ENCODE results near the gene NECAB3. TPM values are rescaled to one million over a fixed set of nuclear protein-coding genes. Genes with fewer than 3 reads are reported as not detected.
"Not testable (repeated sequence)": the region's sequence is repeated elsewhere in the genome, so short reads cannot be mapped to it uniquely, and the experiment has no call there.

The NECAB3 gene
- total RNA-seq, 1 experiment from 2014 or later: 43.5 TPM

DNA sequence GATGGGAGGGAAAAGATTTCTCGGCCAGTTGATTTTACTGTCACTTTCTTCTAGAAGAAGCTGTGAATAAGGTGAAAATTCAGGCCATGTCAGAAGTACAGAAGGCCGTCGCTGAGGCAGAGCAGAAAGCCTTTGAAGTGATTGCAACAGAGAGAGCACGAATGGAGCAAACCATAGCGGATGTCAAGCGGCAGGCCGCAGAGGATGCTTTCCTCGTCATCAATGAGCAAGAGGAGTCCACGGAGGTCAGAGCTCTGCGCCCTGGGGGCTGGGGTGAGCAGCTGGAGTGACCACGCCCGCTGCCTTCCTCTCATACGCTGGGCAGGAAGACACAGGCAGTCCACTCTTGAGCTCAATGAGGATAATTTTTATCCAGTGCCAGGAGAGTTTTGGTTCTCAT, 33.9 kb downstream of the NECAB3 start:
- no TSS peak for BruUV-seq (replicated peaks)
- Histone ChIP-seq H3K4me1 (ENCODE audit: insufficient read depth, low read length) (no peaks in the 10 kb centered on the region), H3K9ac (ENCODE audit: low read length) (no peak overlapping the region), H3K36me3 (ENCODE audit: low read depth, low read length) (peaks cover 13% of the 10 kb centered on the region), H3K4me3 (ENCODE audit: low read length) (no peak overlapping the region), H3K4me2 (ENCODE audit: low read length) (no peak overlapping the region), H3K79me2 (ENCODE audit: low read length) (no peaks in the 10 kb centered on the region), H3K27me3 (ENCODE audit: low read length) (no peaks in the 10 kb centered on the region), H3F3A (ENCODE audit: low read length, unreplicated experiment) (no peaks in the 10 kb centered on the region), H3K9me3 (ENCODE audit: low read length) (no peaks in the 10 kb centered on the region), H3K27ac (ENCODE audit: low read length) (no peak overlapping the region), H2AFZ (ENCODE audit: low read length) (no peak overlapping the region), H3K9me2 (replicated peaks; ENCODE audit: low read length) (no peaks in the 10 kb centered on the region), H4K20me1 (ENCODE audit: low read length) (no peaks in the 10 kb centered on the region)
- no peak for DNase-seq
- intact Hi-C loops (cut with micrococcal nuclease): no loop called here
- POLR2A ChIA-PET (ENCODE audit: unreplicated experiment): no interaction called here
- ATAC-seq: no peak
- CTCF ChIA-PET: interaction anchor here (0.6 kb wide), 1 partner anchor 10 kb away, joined by 6 read pairs; no protein-coding TSS in a partner anchor
- TF ChIP-seq EZH2 (IDR thresholded peaks at IDR 0.05; ENCODE audit: low read length, unreplicated experiment) (no peak), CTCF (conservative IDR thresholded peaks at IDR 0.05; ENCODE audit: low read depth, low read length) (no peak)

DNA sequence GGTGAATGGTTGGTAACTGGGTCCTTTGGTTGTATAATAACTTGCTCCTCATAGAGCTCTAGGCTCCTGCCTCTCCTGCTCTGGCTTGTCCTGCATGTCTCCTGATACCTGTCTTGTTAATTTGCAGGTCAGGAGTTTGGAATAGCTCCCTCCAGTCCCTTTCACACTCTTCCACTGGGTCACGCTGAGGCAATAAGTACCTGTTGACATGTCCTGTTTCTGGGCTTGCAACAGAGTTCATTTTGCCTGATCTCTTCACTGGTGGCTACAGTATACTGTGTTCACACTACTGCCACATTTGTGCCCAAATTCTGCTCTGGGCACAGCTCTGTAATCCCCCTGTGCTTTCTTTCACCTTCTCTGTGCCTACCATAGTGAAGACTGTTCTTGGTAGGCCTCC, 37.5 kb downstream of the NECAB3 start:
- Histone ChIP-seq H3K9me2 (replicated peaks; ENCODE audit: low read length) (no peaks in the 10 kb centered on the region), H3K27me3 (ENCODE audit: low read length) (no peaks in the 10 kb centered on the region), H3K4me1 (ENCODE audit: insufficient read depth, low read length) (no peaks in the 10 kb centered on the region), H3F3A (ENCODE audit: low read length, unreplicated experiment) (no peaks in the 10 kb centered on the region), H3K79me2 (ENCODE audit: low read length) (no peaks in the 10 kb centered on the region), H3K36me3 (ENCODE audit: low read depth, low read length) (peaks cover 4% of the 10 kb centered on the region; the same call in 1 of the 2 replicates), H3K27ac (ENCODE audit: low read length) (no peak overlapping the region), H2AFZ (ENCODE audit: low read length) (no peak overlapping the region), H3K4me3 (ENCODE audit: low read length) (no peak overlapping the region), H3K9ac (ENCODE audit: low read length) (no peak overlapping the region), H4K20me1 (ENCODE audit: low read length) (no peaks in the 10 kb centered on the region), H3K9me3 (ENCODE audit: low read length) (no peaks in the 10 kb centered on the region), H3K4me2 (ENCODE audit: low read length) (no peak overlapping the region)
- TF ChIP-seq EZH2phosphoT487 (IDR thresholded peaks at IDR 0.05; ENCODE audit: borderline replicate concordance, low read length): no peak
- no peak for TF ChIP-seq EZH2 (IDR thresholded peaks at IDR 0.05; ENCODE audit: low read length, unreplicated experiment)
- TF ChIP-seq CTCF (conservative IDR thresholded peaks at IDR 0.05; ENCODE audit: low read depth, low read length): no peak
- BruUV-seq (replicated peaks): no TSS peak
- ChIA-PET CTCF (no interaction called here), POLR2A (ENCODE audit: unreplicated experiment) (no interaction called here)
- intact Hi-C loops (cut with micrococcal nuclease): no loop called here
- DNase-seq (no peak), ATAC-seq (no peak)

GRCh38 chr20:33635341-33635740, 38.9 kb downstream of the NECAB3 start:
- CTCF ChIA-PET: no interaction called here
- TF ChIP-seq CTCF (conservative IDR thresholded peaks at IDR 0.05; ENCODE audit: low read depth, low read length) (no peak), EZH2 (IDR thresholded peaks at IDR 0.05; ENCODE audit: low read length, unreplicated experiment) (no peak), EZH2phosphoT487 (IDR thresholded peaks at IDR 0.05; ENCODE audit: borderline replicate concordance, low read length) (no peak)
- Histone ChIP-seq H3K4me3 (ENCODE audit: low read length) (no peak overlapping the region), H3K9ac (ENCODE audit: low read length) (no peak overlapping the region), H3F3A (ENCODE audit: low read length, unreplicated experiment) (no peaks in the 10 kb centered on the region), H3K79me2 (ENCODE audit: low read length) (no peaks in the 10 kb centered on the region), H3K9me2 (replicated peaks; ENCODE audit: low read length) (no peaks in the 10 kb centered on the region), H3K36me3 (ENCODE audit: low read depth, low read length) (peaks cover 4% of the 10 kb centered on the region; the same call in 1 of the 2 replicates), H3K4me2 (ENCODE audit: low read length) (no peak overlapping the region), H3K4me1 (ENCODE audit: insufficient read depth, low read length) (no peaks in the 10 kb centered on the region), H3K9me3 (ENCODE audit: low read length) (no peaks in the 10 kb centered on the region), H4K20me1 (ENCODE audit: low read length) (no peaks in the 10 kb centered on the region), H3K27me3 (ENCODE audit: low read length) (no peaks in the 10 kb centered on the region), H3K27ac (ENCODE audit: low read length) (no peak overlapping the region), H2AFZ (ENCODE audit: low read length) (no peak overlapping the region)
- BruUV-seq (replicated peaks): no TSS peak
- no peak for ATAC-seq
- POLR2A ChIA-PET (ENCODE audit: unreplicated experiment): interaction anchor here (0.6 kb wide), 1 partner anchor 135 kb away, joined by 3 read pairs; no protein-coding TSS in a partner anchor
- intact Hi-C loops (cut with micrococcal nuclease): no loop called here
- DNase-seq: no peak

- H3K9ac ChIP-seq (ENCODE audit: low read length); ATAC-seq; H4K20me1 ChIP-seq (ENCODE audit: low read length); H3K79me2 ChIP-seq (ENCODE audit: low read length); H3K27ac ChIP-seq (ENCODE audit: low read length); H3F3A ChIP-seq (ENCODE audit: low read length, unreplicated experiment); H3K27me3 ChIP-seq (ENCODE audit: low read length); POLR2A ChIA-PET (ENCODE audit: unreplicated experiment); H3K9me2 ChIP-seq (replicated peaks; ENCODE audit: low read length); H3K36me3 ChIP-seq (ENCODE audit: low read depth, low read length); H3K4me1 ChIP-seq (ENCODE audit: insufficient read depth, low read length); H2AFZ ChIP-seq (ENCODE audit: low read length); CTCF ChIA-PET; H3K9me3 ChIP-seq (ENCODE audit: low read length); intact Hi-C loops (cut with micrococcal nuclease); BruUV-seq (replicated peaks); H3K4me2 ChIP-seq (ENCODE audit: low read length); DNase-seq; H3K4me3 ChIP-seq (ENCODE audit: low read length): not testable (repeated sequence)
Measured at GRCh38 chr20:33631910-33632309, 42.3 kb downstream of the NECAB3 start.
